SK-N-MC (cell line): Measurements from ENCODE around the gene MGAT5.

Experiments used
- EZH2 ChIP-seq: fragments of 200-600 bp; sonication (generic); IDR thresholded peaks from one replicate; pipeline ENCODE4 v1.6.1; 2017; ENCODE audit warnings: antibody characterized with exemption
- POLR2AphosphoS5 ChIP-seq: IDR thresholded peaks from 2 replicates; pipeline ENCODE4 v1.6.1; 2012; ENCODE audit warnings: mild to moderate bottlenecking, low read depth, low read length, borderline replicate concordance

DNA sequence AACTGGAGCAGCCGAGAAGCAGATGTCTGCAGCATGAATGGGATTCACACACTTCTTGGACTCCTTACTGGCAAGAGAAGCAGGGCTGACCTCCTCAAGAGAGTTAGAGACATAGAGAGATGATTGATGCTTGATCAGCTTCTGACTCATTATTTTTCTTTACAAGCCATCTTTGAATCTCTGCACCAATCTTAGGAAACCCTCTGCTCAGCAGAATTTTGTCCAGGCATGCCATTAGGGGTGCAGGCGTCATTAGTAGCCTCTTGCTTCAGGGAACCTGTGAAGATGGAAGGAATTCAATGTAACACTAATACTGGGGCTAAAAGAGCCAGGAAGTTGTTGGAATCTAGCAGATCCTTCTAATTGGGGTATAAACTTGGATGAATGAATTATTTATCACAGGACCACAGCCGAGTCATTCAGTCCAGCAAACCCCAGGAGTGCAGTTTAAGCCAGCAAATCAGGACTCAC, 151.8 kb downstream of the MGAT5 start:
- no peak for TF ChIP-seq POLR2AphosphoS5
- no peak for TF ChIP-seq EZH2
